Mesendoderm (in vitro differentiated cells): ENCODE measurements around the gene SLC8A1.

Experiments
- DNase-seq: peaks from one replicate; pipeline ENCODE4 v3.0.0; 2013
- H2AK5ac ChIP-seq: 2 replicates; pipeline ENCODE4 v1.6.1; 2013; ENCODE audit warnings: low read length, inconsistent platforms
- H2BK120ac ChIP-seq: 2 replicates; pipeline ENCODE4 v1.6.1; 2013; ENCODE audit warnings: low read depth, mild to moderate bottlenecking, low read length, moderate library complexity, mixed read lengths
- H2BK15ac ChIP-seq: replicated peaks from 2 replicates; pipeline ENCODE4 v1.6.1; 2013; ENCODE audit warnings: low read depth, mild to moderate bottlenecking, moderate library complexity
- H2BK5ac ChIP-seq: 2 replicates; pipeline ENCODE4 v1.6.1; 2013; ENCODE audit warnings: low read length, inconsistent platforms
- H3K18ac ChIP-seq: 2 replicates; pipeline ENCODE4 v1.6.1; 2013; ENCODE audit warnings: mild to moderate bottlenecking, low read length, mixed read lengths
- H3K23ac ChIP-seq: one replicate; pipeline ENCODE4 v1.6.1; 2013; ENCODE audit warnings: low read length
- H3K27ac ChIP-seq: 2 replicates; pipeline ENCODE4 v1.5.1; 2013; ENCODE audit warnings: low read depth, mild to moderate bottlenecking, inconsistent platforms, low read length, moderate library complexity
- H3K27me3 ChIP-seq: 2 replicates; pipeline ENCODE4 v1.6.1; 2013; ENCODE audit warnings: low read length, control low read depth, mild to moderate bottlenecking, inconsistent platforms; ENCODE audit not compliant: insufficient read depth, poor library complexity
- H3K36me3 ChIP-seq: 2 replicates; pipeline ENCODE4 v1.6.1; 2013; ENCODE audit warnings: low read length, inconsistent platforms; ENCODE audit not compliant: control insufficient read depth, insufficient read depth
- H3K4ac ChIP-seq: one replicate; pipeline ENCODE4 v1.6.1; 2013; ENCODE audit warnings: low read depth, mild to moderate bottlenecking, low read length, moderate library complexity
- H3K4me1 ChIP-seq: 2 replicates; pipeline ENCODE4 v1.6.1; 2013; ENCODE audit warnings: low read depth, low read length, inconsistent platforms; ENCODE audit not compliant: control insufficient read depth
- H3K4me2 ChIP-seq: 2 replicates; pipeline ENCODE4 v1.6.1; 2013; ENCODE audit warnings: low read length
- H3K4me3 ChIP-seq: 2 replicates; pipeline ENCODE4 v1.5.1; 2013; ENCODE audit warnings: mild to moderate bottlenecking, low read length
- H3K56ac ChIP-seq: one replicate; pipeline ENCODE4 v1.6.1; 2013; ENCODE audit warnings: low read length
- H3K79me1 ChIP-seq: 2 replicates; pipeline ENCODE4 v1.6.1; 2013; ENCODE audit warnings: low read length, inconsistent platforms
- H3K79me2 ChIP-seq: 2 replicates; pipeline ENCODE4 v1.6.1; 2013; ENCODE audit warnings: mild to moderate bottlenecking, low read length; ENCODE audit not compliant: control insufficient read depth, insufficient read depth
- H3K9ac ChIP-seq: 2 replicates; pipeline ENCODE4 v1.6.1; 2013; ENCODE audit warnings: low read length, inconsistent platforms
- H4K5ac ChIP-seq: one replicate; pipeline ENCODE4 v1.6.1; 2013; ENCODE audit warnings: low read length
- H4K8ac ChIP-seq: one replicate; pipeline ENCODE4 v1.6.1; 2013; ENCODE audit warnings: low read depth, mild to moderate bottlenecking, control low read depth, low read length, moderate library complexity
- WGBS: extraction: QIAGEN DNeasy Blood & Tissue Kit; methylation state at CpG from one replicate; pipeline ENCODE4 v1.1.7; 2013; ENCODE audit warnings: low lambda C conversion rate, missing lambda C conversion rate; ENCODE audit not compliant: insufficient coverage; ENCODE audit errors: extremely low coverage; 5-methylcytosine and 5-hydroxymethylcytosine counted together

SLC8A1 gene

DNA sequence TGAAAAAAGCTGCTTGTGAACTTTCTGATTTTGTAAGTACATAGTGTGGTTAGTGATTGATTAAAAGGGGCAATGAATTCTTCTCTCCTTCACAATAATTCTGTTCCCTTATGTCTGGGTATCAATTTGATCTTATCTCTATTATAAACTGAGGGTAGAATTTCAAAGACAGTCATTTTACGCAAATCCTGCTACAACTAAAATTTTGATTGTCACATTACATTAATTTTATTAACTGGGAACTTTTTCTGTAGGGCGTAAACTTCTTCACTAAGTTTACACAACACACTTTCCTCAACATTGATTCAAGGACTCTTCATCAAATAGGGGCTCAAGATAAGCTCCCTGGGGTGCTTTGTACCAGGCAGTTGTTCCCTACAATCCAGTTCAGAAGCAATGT lies 5.0 kb upstream of the SLC8A1 start:
- no peak overlapping the region for H3K27ac ChIP-seq
- H3K23ac ChIP-seq: no peak overlapping the region
- H3K36me3 ChIP-seq: no peaks in the 10 kb centered on the region
- no peak overlapping the region for H2BK15ac ChIP-seq
- DNase-seq: no peak
- H3K4ac ChIP-seq: no peak overlapping the region
- H4K8ac ChIP-seq: no peak overlapping the region
- no peak overlapping the region for H4K5ac ChIP-seq
- no peak overlapping the region for H2BK120ac ChIP-seq
- H3K4me1 ChIP-seq: no peaks in the 10 kb centered on the region
- WGBS: no CpG with 5 or more reads among the region's 2 CpGs
- no peaks in the 10 kb centered on the region for H3K79me1 ChIP-seq
- H3K18ac ChIP-seq: no peak overlapping the region
- no peak overlapping the region for H3K56ac ChIP-seq
- no peak overlapping the region for H3K4me2 ChIP-seq
- H3K9ac ChIP-seq: no peak overlapping the region
- no peaks in the 10 kb centered on the region for H3K79me2 ChIP-seq
- H2BK5ac ChIP-seq: no peak overlapping the region
- H3K27me3 ChIP-seq: no peaks in the 10 kb centered on the region
- H3K4me3 ChIP-seq: no peak overlapping the region
- H2AK5ac ChIP-seq: no peak overlapping the region

DNA sequence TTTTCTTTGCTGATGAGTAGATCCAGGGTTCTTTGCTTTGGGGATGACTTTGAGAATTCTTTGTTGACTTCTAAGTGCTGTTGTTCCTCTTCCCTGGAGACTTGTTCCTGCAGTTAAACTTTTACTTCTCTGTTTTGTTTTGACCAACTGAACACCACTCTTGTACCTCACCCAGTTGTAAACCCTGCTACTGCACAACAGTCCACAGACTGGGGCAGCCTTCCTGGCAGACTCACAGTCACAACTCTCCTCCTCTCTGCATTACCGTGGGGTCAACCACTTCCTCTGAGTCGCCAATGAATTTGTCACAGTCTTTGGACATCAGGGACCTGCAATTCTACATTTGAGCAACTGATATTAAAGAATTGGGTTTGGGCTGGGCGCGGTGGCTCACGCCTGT lies 3.8 kb upstream of the SLC8A1 start:
- Histone ChIP-seq H4K5ac (no peak overlapping the region), H3K23ac (no peak overlapping the region), H3K4me2 (no peak overlapping the region), H3K9ac (no peak overlapping the region), H3K79me2 (no peaks in the 10 kb centered on the region), H3K4me3 (no peak overlapping the region), H2AK5ac (no peak overlapping the region), H2BK120ac (no peak overlapping the region), H3K27me3 (no peaks in the 10 kb centered on the region), H4K8ac (no peak overlapping the region), H3K79me1 (no peaks in the 10 kb centered on the region), H3K4me1 (no peaks in the 10 kb centered on the region), H3K56ac (no peak overlapping the region), H2BK15ac (no peak overlapping the region), H3K27ac (no peak overlapping the region), H2BK5ac (no peak overlapping the region), H3K4ac (no peak overlapping the region), H3K18ac (no peak overlapping the region), H3K36me3 (no peaks in the 10 kb centered on the region)
- no CpG with 5 or more reads among the region's 5 CpGs for WGBS
- DNase-seq: no peak

- no peak overlapping the region for H3K4me2 ChIP-seq
- no peak overlapping the region for H3K9ac ChIP-seq
- no peak overlapping the region for H2BK120ac ChIP-seq
- H3K79me2 ChIP-seq: no peaks in the 10 kb centered on the region
- no peak overlapping the region for H4K5ac ChIP-seq
- no peak overlapping the region for H2BK15ac ChIP-seq
- H4K8ac ChIP-seq: no peak overlapping the region
- no peaks in the 10 kb centered on the region for H3K36me3 ChIP-seq
- no peak overlapping the region for H3K56ac ChIP-seq
- H3K4me1 ChIP-seq: no peaks in the 10 kb centered on the region
- DNase-seq: no peak
- H3K4ac ChIP-seq: no peak overlapping the region
- H2BK5ac ChIP-seq: no peak overlapping the region
- H3K23ac ChIP-seq: no peak overlapping the region
- no peak overlapping the region for H2AK5ac ChIP-seq
- H3K4me3 ChIP-seq: no peak overlapping the region
- H3K79me1 ChIP-seq: no peaks in the 10 kb centered on the region
- H3K18ac ChIP-seq: no peak overlapping the region
- WGBS: no CpG with 5 or more reads among the region's 3 CpGs
- H3K27ac ChIP-seq: no peak overlapping the region
- H3K27me3 ChIP-seq: no peaks in the 10 kb centered on the region
Measured at GRCh38 chr2:40454321-40454720, 2.4 kb upstream of the SLC8A1 start.

GRCh38 chr2:40452786-40453185 lies 896 bp upstream of the SLC8A1 start:
- no peak overlapping the region for H3K56ac ChIP-seq
- no peaks in the 10 kb centered on the region for H3K27me3 ChIP-seq
- H2BK5ac ChIP-seq: no peak overlapping the region
- H3K4ac ChIP-seq: no peak overlapping the region
- no peaks in the 10 kb centered on the region for H3K79me2 ChIP-seq
- H3K9ac ChIP-seq: no peak overlapping the region
- H2BK15ac ChIP-seq: no peak overlapping the region
- WGBS: no CpG with 5 or more reads among the region's 8 CpGs
- no peak overlapping the region for H4K8ac ChIP-seq
- H3K27ac ChIP-seq: no peak overlapping the region
- DNase-seq: peak; percentile 25
- no peak overlapping the region for H3K23ac ChIP-seq
- peak overlapping the region; percentile 64 for H3K4me2 ChIP-seq
- H3K4me3 ChIP-seq: no peak overlapping the region
- H3K18ac ChIP-seq: no peak overlapping the region
- H3K4me1 ChIP-seq: no peaks in the 10 kb centered on the region
- H2BK120ac ChIP-seq: no peak overlapping the region
- H4K5ac ChIP-seq: no peak overlapping the region
- H3K36me3 ChIP-seq: no peaks in the 10 kb centered on the region
- H3K79me1 ChIP-seq: no peaks in the 10 kb centered on the region
- no peak overlapping the region for H2AK5ac ChIP-seq

GRCh38 chr2:40450796-40451430 lies 977 bp downstream of the SLC8A1 start:
- Histone ChIP-seq H2BK5ac (no peak overlapping the region), H2AK5ac (no peak overlapping the region), H4K5ac (no peak overlapping the region), H3K79me2 (no peaks in the 10 kb centered on the region), H3K4ac (no peak overlapping the region), H3K27ac (no peak overlapping the region), H4K8ac (no peak overlapping the region), H3K9ac (peak overlapping the region; percentile 3), H3K56ac (peak overlapping the region; percentile 50), H3K18ac (no peak overlapping the region), H3K79me1 (no peaks in the 10 kb centered on the region), H3K4me2 (peak overlapping the region; percentile 90), H2BK15ac (no peak overlapping the region), H2BK120ac (no peak overlapping the region), H3K23ac (no peak overlapping the region), H3K27me3 (no peaks in the 10 kb centered on the region), H3K4me3 (peak overlapping the region; percentile 30), H3K4me1 (no peaks in the 10 kb centered on the region), H3K36me3 (no peaks in the 10 kb centered on the region)
- DNase-seq: peak; percentile 30
- no CpG with 5 or more reads among the region's 18 CpGs for WGBS
